D341Med (cell line): ENCODE measurements around the gene ENPP6.
"Not testable (repeated sequence)": the region's sequence is repeated elsewhere in the genome, so short reads cannot be mapped to it uniquely, and the experiment has no call there.

Experiments
- DNase-seq: peaks from one replicate; pipeline ENCODE4 v3.0.0; 2012; ENCODE audit warnings: low spot score

The ENPP6 gene

GRCh38 chr4:184148738-184149637, 68.7 kb downstream of the ENPP6 start:
- DNase-seq = no peak

- DNase-seq = no peak
Observed at GRCh38 chr4:184147858-184148737, 69.6 kb downstream of the ENPP6 start.

- no peak for DNase-seq
Observed at GRCh38 chr4:184146951-184147350, 70.7 kb downstream of the ENPP6 start.

GRCh38 chr4:184145596-184145995, 72.1 kb downstream of the ENPP6 start:
- no peak for DNase-seq

GRCh38 chr4:184143770-184144564, 73.7 kb downstream of the ENPP6 start:
- no peak for DNase-seq

- DNase-seq = no peak
Observed at GRCh38 chr4:184142121-184143000, 75.3 kb downstream of the ENPP6 start.

- DNase-seq = not testable (repeated sequence)
Observed at GRCh38 chr4:184140901-184141300, 76.8 kb downstream of the ENPP6 start.

- DNase-seq = no peak
Observed at GRCh38 chr4:184136525-184136924, 81.1 kb downstream of the ENPP6 start.

GRCh38 chr4:184126800-184127199, 90.9 kb downstream of the ENPP6 start:
- DNase-seq = no peak

- DNase-seq = no peak
Observed at GRCh38 chr4:184122631-184123408, 94.9 kb downstream of the ENPP6 start.

GRCh38 chr4:184120549-184121127, 97.0 kb downstream of the ENPP6 start:
- DNase-seq = no peak

GRCh38 chr4:184117662-184118199, 99.9 kb downstream of the ENPP6 start:
- DNase-seq = no peak

- no peak for DNase-seq
Observed at GRCh38 chr4:184115399-184115798, 102.3 kb downstream of the ENPP6 start.

- no peak for DNase-seq
Observed at GRCh38 chr4:184114431-184114830, 103.2 kb downstream of the ENPP6 start.

- DNase-seq = no peak
Observed at GRCh38 chr4:184112006-184112550, 105.6 kb downstream of the ENPP6 start.

- DNase-seq = no peak
Observed at GRCh38 chr4:184111233-184111832, 106.3 kb downstream of the ENPP6 start.

GRCh38 chr4:184110452-184111224, 107.0 kb downstream of the ENPP6 start:
- no peak for DNase-seq

GRCh38 chr4:184108006-184108501, 109.6 kb downstream of the ENPP6 start:
- no peak for DNase-seq
